Right lobe of liver (tissue), 6 donors: ENCODE results near the gene FKBP8. TPM values are rescaled to one million over a fixed set of nuclear protein-coding genes. Genes with fewer than 3 reads are reported as not detected.

Source experiments
- ATAC-seq, 4 donors: fragments of 200-7000 bp; cut with Tn5 transposase; one replicate each; pipeline ENCODE4 v1.9.1; 2020; ENCODE audit warnings: mild to moderate bottlenecking in 4 of 4, moderate library complexity in 4 of 4
- DNase-seq, 3 donors: peaks; one replicate each; pipeline ENCODE4 v3.0.0-alpha.2; 2020
- H3K27ac ChIP-seq, 3 donors: fragments of 200-600 bp; one replicate each; pipeline ENCODE4 v1.8.0; 2022
- H3K27me3 ChIP-seq, 2 donors: fragments of 200-600 bp; one replicate each; pipeline ENCODE4 v1.8.0; 2022
- H3K36me3 ChIP-seq, 4 donors: fragments of 200-600 bp; sonication (generic) in 1 of 4; one replicate each; pipeline versions ENCODE4 v1.5.1 to v1.8.0; 2017 to 2022; ENCODE audit warnings: control low read depth in 1 of 4
- H3K4me1 ChIP-seq, 4 donors: fragments of 200-600 bp; sonication (generic) in 1 of 4; one replicate each; pipeline versions ENCODE4 v1.5.1 to v1.8.0; 2017 to 2022; ENCODE audit warnings: control low read depth in 1 of 4
- H3K4me3 ChIP-seq, 3 donors: fragments of 200-600 bp; one replicate each; pipeline ENCODE4 v1.8.0; 2022
- H3K9me3 ChIP-seq, 4 donors: fragments of 200-600 bp; sonication (generic) in 1 of 4; one replicate each; pipeline versions ENCODE4 v1.5.1 to v1.8.0; 2017 to 2022; ENCODE audit warnings: control low read depth in 1 of 4
- POLR2A ChIP-seq: fragments of 450-650 bp; IDR thresholded peaks from one replicate; pipeline ENCODE4 v1.6.1; 2017; ENCODE audit warnings: antibody characterized with exemption, mild to moderate bottlenecking
- WGBS: methylation state at CpG from one replicate; pipeline ENCODE4 v1.1.6; 2018; ENCODE audit warnings: low coverage, low lambda C conversion rate; ENCODE audit not compliant: insufficient coverage; ENCODE audit errors: missing lambda C conversion rate; 5-methylcytosine and 5-hydroxymethylcytosine counted together
- intact Hi-C, 2 donors: fragments of 100-400 bp; cut with DNase I; formaldehyde crosslinking; loops; one replicate each; pipeline versions ENCODE4 v1.11.2 to v1.14.1; 2022
- total RNA-seq, 6 experiments: library from RNA; depleted of rRNA in 2 of 6; stranded (reverse); fragments of >200 nt in 2 of 6; fragmentation: NEBNext Ultra II Directional in 3 of 6; extraction: Animal tissue kit (Norgen Biotek cat#: 25700) in 3 of 6; gene quantifications; one replicate each; pipeline versions ENCODE4 v1.1.0 to v1.2.4, GENCODE V29; 2016 to 2023
- TF ChIP-seq, protein P1 (sequence below), 4 donors: fragments of 200-600 bp in 3 of 4; fragments of 450-650 bp in 1 of 4; IDR thresholded peaks; one replicate each; pipeline versions ENCODE4 v1.5.1 to v1.8.0; 2016 to 2022; ENCODE audit warnings: antibody characterized with exemption in 4 of 4, mild to moderate bottlenecking in 2 of 4
- donor health status: DM: no; HTN: yes; CAD: no.
- donor health status: DM: no; HTN: no; CAD: no.
- donor health status: DM: no; HTN: no; CAD: no.
- donor health status: DM: no; HTN: yes; CAD: no.
- donor health status: DM: no; HTN: yes; CAD: no.

Gene FKBP8
- total RNA-seq, 6 experiments from 2014 or later = 92.7 to 179 (median 118) TPM

DNA sequence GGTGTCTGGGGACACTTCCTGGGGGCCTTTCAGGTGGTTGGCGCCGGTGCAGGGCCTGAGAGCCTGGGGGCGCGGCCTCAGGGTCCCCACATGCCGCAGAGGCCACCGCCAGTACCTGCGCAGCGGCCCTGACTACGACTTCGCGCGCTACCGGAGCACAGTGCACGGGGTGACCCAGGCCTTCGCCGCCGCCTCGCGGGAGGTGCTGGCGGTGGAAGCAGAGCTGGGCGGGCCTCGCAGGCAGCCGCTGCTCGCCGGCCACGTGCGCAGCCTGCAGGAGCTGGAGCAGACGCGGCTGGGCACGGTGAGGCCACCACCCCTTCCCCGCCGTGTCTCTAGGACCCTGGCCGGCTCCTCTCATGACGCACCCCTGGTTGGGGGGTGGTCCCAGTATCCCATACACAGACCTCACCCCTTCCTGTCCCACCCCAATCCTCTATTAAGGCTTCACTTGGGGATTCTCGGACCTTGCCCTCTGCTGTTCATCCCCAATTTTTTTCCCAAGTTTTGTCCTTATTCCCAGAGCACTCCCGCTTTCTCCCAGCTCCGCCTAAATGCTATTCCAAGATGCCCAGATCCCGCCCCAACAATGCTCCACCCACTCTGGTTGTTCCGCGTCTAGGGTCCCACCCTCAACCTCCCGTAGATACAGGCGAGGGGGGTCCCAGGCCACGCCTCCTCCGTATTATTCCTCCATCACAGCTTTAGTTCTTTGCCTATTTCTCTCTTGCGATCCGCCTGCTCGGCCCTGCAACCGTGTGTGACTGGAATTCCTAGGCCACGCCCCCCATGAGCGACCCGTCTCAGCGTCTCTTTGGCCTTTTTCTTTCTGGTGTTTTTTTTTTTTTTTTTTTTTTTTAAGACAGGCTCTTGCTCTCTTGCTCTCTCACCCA, 46.3 kb upstream of the FKBP8 start:
- peaks cover 0 to 9% (median 2%) of the 10 kb centered on the region in 4 donors for H3K36me3 ChIP-seq
- DNase-seq = peak; percentile 76 to 83 (median 78)
- 57% methylated on average over 23 of the region's 52 CpGs for WGBS
- no peak for TF ChIP-seq POLR2A
- TF ChIP-seq, protein P1, sequence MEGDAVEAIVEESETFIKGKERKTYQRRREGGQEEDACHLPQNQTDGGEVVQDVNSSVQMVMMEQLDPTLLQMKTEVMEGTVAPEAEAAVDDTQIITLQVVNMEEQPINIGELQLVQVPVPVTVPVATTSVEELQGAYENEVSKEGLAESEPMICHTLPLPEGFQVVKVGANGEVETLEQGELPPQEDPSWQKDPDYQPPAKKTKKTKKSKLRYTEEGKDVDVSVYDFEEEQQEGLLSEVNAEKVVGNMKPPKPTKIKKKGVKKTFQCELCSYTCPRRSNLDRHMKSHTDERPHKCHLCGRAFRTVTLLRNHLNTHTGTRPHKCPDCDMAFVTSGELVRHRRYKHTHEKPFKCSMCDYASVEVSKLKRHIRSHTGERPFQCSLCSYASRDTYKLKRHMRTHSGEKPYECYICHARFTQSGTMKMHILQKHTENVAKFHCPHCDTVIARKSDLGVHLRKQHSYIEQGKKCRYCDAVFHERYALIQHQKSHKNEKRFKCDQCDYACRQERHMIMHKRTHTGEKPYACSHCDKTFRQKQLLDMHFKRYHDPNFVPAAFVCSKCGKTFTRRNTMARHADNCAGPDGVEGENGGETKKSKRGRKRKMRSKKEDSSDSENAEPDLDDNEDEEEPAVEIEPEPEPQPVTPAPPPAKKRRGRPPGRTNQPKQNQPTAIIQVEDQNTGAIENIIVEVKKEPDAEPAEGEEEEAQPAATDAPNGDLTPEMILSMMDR (IDR thresholded peaks at IDR 0.05) = peak; percentile 19 to 36 (median 32)
- peak overlapping the region; percentile 77 to 92 (median 86) for H3K4me3 ChIP-seq
- no peaks in the 10 kb centered on the region for H3K27me3 ChIP-seq
- H3K9me3 ChIP-seq = no peaks in the 10 kb centered on the region
- peak; percentile 73 to 81 (median 77) for ATAC-seq
- intact Hi-C loops = loop anchor here in 1 of 2 donors (5.0 kb wide), 1 partner anchor 258 kb away; no protein-coding TSS in a partner anchor
- peaks cover 0 to 17% (median 7%) of the 10 kb centered on the region in 4 donors for H3K4me1 ChIP-seq
- H3K27ac ChIP-seq = peak overlapping the region in 2 of 3 donors; percentile 52 to 78

DNA sequence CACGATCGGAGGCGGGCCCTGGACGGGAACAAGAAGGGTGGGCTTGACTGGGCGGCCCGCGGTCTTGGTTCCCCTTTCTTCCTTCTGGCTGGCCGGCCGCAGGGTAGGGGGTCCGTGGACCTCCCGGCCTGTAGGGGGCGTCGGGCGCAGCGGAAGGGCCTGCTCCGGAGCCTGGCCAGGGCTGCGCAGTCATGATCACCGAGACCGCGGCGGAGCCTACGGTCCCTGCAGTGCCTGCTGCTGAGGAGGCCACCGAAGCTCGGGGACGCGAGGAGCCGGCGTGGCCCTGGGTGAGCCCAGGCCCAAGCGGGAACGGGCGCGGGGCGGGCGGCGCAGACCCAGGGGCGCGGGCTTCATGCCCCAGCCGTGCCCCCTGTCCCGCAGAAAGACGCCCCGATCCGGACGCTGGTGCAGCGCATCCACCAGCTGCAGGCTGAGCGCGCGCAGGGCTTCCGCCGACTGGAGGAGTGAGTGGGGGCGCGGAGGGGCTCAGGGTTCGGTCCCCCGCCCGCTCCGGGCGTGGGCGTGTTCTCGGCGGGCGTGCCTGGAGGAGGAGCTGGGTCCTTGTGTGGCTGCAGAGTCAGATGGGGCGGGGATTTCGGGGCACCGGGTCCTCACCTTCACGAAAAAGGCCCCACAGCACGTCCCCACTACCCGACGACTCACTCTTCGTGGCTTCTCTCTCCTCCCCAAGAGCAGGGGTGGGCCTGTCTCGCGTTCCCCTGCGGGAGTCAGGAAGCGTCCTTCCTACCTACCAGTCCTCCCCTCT, 45.4 kb upstream of the FKBP8 start, which contains the start of gene REX1BD:
Gene REX1BD (plus strand): TSS at position 188 of the 769 bp plus-strand sequence. CDS start 4 bp downstream, at position 192.
- peak within 1 kb of the TSS; percentile 52 to 78 (median 65) for H3K27ac ChIP-seq
- peaks cover 0 to 9% (median 2%) of the 10 kb centered on the region in 4 donors for H3K36me3 ChIP-seq
- peaks cover 0 to 8% (median 4%) of the 10 kb centered on the region in 4 donors for H3K4me1 ChIP-seq
- peak; percentile 83 to 87 (median 87) for DNase-seq
- ATAC-seq = peak; percentile 84 to 91 (median 87)
- TF ChIP-seq, protein P1 (IDR thresholded peaks at IDR 0.05) = peak; percentile 88 to 95 (median 90)
- peak; percentile 61 for TF ChIP-seq POLR2A
- intact Hi-C loops = no loop called here
- H3K4me3 ChIP-seq = peak within 1 kb of the TSS; percentile 77 to 92 (median 86)
- no peaks in the 10 kb centered on the region for H3K9me3 ChIP-seq
- no peaks in the 10 kb centered on the region for H3K27me3 ChIP-seq
- WGBS = 2% methylated on average over 11 of the region's 72 CpGs

DNA sequence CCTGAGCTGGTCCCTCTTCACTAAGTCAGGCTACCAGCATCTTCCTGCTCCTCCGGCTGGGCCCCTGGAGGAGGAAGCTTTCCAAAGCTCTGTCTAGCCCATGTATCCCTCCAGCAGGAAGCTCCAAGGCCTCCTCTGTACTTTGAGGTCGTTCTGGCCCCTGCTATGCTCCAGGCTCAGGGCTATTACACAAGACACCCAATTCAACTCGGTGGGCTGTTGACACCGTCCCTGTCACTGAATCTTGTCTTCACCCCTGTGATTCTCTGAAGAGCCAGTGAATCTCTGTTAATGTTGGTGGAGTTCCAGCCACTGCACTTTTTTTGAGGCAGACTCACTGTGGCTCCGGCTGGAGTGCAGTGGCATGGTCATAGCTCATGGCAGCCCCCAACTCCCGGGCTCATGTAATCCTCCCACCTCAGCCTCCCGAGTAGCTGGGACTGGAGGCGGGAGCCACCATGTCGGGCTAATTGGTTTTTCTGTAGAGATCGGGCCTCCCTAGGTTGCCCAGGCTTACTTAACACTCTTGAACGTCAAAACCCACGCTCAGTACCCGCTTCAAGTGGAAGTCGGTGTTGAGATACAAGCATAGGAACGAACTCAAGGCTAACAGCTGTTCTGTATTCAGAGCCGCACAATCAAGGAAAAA, 44.7 kb upstream of the FKBP8 start:
- TF ChIP-seq, protein P1 (IDR thresholded peaks at IDR 0.05) = no peak
- Histone ChIP-seq H3K27ac (peak overlapping the region; percentile 52 to 78 (median 65)), H3K4me3 (peak overlapping the region; percentile 77 to 92 (median 86)), H3K4me1 (peaks cover 0 to 8% (median 4%) of the 10 kb centered on the region in 4 donors), H3K27me3 (no peaks in the 10 kb centered on the region), H3K36me3 (peaks cover 0 to 9% (median 2%) of the 10 kb centered on the region in 4 donors), H3K9me3 (no peaks in the 10 kb centered on the region)
- ATAC-seq (no peak), DNase-seq (no peak)
- intact Hi-C loops = no loop called here
- WGBS = 35% methylated on average over 9 of the region's 16 CpGs

DNA sequence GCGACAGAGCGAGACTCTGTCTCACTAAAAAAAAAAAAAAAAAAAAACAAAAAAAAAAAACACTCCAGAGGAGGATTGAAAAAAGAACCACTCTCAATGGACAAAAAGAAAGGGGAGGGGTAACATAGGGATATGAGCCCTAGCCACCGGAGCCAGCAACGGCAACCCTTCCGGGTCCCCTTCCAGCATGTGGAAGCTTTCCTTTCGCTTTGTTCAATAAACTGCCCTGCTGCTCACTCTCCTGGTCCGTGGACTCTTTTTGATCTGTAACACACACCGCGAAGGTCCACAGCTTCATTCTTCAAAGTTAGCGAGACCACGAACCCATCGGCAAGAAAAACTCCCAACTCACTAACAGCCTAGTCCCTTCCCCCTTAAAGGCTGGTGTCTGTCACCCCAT, 44.2 kb upstream of the FKBP8 start:
- WGBS = 87% methylated on average over 7 of the region's 12 CpGs
- intact Hi-C loops = no loop called here
- Histone ChIP-seq H3K4me3 (no peak overlapping the region), H3K27ac (no peak overlapping the region), H3K36me3 (peaks cover 0 to 9% (median 2%) of the 10 kb centered on the region in 4 donors), H3K4me1 (peaks cover 0 to 8% (median 4%) of the 10 kb centered on the region in 4 donors), H3K27me3 (no peaks in the 10 kb centered on the region), H3K9me3 (no peaks in the 10 kb centered on the region)
- TF ChIP-seq, protein P1 (IDR thresholded peaks at IDR 0.05) = no peak
- no peak for TF ChIP-seq POLR2A
- ATAC-seq (no peak), DNase-seq (no peak)
